ENCODE data around the gene ELOVL5.
"Not testable (repeated sequence)": the region's sequence is repeated elsewhere in the genome, so short reads cannot be mapped to it uniquely, and the experiment has no call there.

Gene ELOVL5, protein sequence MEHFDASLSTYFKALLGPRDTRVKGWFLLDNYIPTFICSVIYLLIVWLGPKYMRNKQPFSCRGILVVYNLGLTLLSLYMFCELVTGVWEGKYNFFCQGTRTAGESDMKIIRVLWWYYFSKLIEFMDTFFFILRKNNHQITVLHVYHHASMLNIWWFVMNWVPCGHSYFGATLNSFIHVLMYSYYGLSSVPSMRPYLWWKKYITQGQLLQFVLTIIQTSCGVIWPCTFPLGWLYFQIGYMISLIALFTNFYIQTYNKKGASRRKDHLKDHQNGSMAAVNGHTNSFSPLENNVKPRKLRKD

DNA sequence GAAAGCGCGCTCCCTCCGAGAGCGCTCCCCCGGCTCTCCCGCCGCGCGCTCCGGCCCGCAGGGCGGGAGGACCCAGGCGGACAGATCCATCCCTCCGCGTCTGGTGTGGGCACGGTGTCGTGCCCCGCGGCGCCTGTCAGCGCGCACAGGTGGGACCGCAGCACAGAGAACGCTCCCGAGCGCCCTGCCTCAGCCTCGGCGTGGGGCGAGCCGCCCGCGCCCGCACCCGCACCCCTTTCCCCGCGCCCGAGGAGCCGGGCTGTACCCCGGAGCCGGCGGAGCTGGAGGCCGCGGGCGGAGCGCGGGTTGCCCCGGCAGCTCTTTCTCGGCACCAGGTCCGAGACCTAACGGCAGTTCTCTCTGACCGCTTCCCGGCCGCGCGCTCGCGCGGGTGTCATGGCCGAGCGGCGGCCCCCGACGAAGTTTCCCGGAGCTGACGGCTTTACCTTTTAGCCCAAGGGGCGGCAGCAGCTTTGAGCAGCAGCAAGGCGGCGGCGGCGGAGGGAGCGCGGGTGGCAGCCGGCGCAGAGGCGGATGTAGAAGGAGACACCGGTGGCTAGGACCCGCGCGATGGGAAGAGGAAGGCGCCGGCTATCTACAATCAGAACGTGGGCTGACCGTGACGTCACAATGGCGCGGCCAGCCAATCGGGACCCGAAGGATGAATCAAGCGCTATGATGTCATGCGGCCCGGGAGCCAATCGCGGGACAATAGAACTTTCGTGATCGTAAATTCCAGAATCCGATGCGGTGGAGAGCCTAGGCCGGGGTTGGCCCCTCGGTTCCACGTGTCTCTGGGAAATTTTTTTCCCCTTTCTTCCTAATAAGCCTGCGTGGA lies at the start of gene ELOVL5:
TSS of gene ELOVL5 (minus strand) at position 580 of the 838 bp plus-strand sequence. CDS start 53,251 bp downstream, outside the sequence.
- peak; percentile 97 for DNase-seq (ENCODE audit: low spot score)

DNA sequence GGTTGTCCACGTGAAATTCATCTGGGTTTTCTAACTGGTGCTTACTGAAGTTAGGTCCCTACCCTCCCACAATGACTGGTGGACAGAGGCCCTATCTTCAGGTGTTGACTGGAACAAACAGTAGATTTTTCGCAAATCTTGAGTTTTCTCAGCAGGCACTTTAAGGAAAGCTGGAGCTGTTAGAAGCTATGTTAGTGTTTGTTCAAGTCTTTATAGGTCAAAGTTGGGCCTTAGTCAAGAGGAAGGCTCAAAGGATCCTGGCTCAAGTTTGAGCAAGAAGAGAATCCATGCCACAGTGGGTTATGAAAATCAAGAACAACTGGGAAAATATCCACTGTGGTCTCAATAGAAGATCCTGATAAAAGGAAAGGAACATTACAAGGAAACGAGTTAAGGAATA lies 48.5 kb upstream of the ELOVL5 start:
- no peak for DNase-seq (ENCODE audit: low spot score)

DNA sequence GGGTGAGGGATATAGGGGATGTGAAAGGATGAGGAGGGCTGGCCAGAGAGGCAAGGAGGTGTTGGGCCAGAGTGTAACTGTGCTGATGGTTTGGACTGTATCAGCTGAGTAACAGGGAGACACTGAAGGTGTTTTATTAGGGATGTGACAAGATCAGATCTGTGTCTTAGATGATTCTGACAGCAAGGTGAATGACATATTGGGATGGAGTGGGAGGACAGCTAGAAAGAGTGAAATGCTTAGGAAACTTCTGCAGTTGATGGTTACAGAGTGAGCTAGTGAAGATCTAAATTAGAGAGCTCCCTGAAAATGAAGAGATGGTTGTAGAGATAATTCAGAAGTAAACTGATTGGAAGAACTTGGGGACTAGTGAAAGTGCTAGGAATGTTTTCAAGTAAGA lies 47.2 kb upstream of the ELOVL5 start:
- DNase-seq (ENCODE audit: low spot score): no peak

DNA sequence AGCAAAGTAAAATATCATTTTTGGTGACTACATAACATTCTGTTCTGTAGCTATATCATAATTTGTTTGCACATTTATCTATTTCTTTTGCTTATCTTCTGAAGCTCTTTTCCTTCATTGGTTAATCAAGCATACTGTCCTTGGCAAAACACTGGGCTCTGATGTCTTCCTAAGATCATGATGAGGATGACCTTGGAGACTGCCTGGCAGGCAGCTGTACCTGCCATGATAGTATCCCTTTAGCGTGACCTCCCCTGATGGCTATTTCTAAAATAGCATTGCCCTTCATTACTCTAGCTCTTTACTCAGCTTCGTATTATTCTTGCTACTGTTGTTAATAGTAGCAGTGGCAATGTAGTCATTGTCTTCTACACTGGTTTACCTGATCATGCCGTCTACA lies 46.0 kb upstream of the ELOVL5 start:
- no peak for DNase-seq (ENCODE audit: low spot score)

DNA sequence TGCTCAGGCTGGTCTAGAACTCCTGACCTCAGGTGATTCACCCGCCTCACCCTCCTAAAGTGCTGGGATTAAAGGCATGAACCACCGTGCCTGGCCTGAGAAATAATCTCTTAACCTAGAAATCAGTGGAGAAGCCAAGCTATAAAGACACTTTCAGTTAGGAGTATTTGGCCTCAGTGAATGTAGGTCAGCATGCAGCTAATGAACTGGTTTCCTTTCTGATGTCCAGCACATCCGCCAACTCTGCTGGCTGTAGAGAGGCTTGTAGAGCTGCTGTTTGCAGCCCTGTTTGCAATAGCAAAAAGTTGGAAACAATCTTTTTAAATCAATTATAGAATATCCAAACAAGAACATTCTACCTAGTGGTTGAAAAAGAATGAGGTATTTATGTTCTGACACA lies 42.4 kb upstream of the ELOVL5 start:
- no peak for DNase-seq (ENCODE audit: low spot score)

DNA sequence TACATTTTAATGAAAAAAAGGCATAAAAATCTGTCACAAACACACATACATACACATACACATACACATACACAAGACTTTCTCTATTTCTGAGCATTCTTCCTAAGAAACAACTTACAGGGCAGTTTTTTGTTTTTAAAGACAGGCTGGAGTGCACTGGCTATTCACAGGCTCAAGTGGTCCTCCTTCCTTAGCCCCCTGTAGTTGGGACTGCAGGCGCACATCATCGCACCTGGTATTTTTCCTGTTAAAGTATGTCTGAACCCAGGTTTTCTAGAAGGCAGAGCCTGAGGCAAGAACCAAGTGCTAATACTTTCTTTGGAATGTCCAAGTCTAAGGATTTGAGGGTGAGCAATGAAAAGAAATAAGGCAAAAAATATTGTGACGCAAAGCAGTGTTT lies 41.3 kb upstream of the ELOVL5 start:
- DNase-seq (ENCODE audit: low spot score): no peak

DNA sequence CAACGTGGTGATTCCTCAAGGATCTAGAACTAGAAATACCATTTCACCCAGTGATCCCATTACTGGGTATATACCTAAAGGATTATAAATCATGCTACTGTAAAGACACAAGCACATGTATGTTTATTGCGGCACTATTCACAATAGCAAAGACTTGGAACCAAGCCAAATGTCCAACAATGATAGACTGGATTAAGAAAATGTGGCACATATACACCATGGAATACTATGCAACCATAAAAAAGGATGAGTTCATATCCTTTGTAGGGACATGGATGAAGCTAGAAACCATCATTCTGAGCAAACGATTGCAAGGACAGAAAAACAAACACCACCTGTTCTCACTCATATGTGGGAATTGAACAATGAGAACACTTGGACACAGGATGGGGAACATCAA lies 39.9 kb upstream of the ELOVL5 start:
- DNase-seq (ENCODE audit: low spot score): not testable (repeated sequence)

DNA sequence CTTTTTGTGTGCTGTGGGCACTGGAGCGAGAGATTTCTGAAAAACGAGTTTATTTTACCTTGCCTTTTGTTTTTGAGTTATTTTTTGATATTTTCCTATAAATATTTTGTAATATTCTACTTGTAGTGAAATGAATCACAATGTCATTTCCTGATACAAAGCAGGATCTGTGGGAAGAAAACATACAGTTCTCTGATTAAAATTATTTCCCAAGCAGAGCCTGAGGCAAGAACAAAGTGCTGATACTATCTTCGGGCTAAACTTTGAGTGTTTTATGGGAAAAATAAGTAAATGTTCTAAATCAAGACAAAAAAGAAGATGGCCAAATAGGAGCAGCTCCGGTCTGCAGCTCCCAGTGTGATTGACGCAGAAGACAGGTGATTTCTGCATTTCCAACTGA lies 33.7 kb upstream of the ELOVL5 start:
- no peak for DNase-seq (ENCODE audit: low spot score)

DNA sequence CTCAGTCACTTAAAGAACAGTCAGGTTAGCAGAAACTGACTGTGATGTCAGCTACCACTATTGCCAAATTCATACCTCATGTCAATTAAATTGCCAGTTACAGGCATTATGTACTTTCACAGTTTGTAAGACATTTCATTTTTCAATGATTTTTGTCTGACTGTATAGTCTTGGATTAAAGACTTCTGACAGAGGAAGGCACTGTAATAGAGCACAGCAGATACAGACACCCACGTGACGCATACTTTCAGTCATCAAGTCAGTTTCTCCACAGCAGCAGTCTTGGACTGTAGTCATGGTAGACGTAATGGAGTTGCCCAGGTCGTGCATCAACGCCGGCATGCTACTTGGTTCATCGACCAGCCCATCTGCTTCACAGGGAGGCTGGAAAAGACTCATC lies 29.5 kb upstream of the ELOVL5 start:
- DNase-seq (ENCODE audit: low spot score): peak; percentile 38

DNA sequence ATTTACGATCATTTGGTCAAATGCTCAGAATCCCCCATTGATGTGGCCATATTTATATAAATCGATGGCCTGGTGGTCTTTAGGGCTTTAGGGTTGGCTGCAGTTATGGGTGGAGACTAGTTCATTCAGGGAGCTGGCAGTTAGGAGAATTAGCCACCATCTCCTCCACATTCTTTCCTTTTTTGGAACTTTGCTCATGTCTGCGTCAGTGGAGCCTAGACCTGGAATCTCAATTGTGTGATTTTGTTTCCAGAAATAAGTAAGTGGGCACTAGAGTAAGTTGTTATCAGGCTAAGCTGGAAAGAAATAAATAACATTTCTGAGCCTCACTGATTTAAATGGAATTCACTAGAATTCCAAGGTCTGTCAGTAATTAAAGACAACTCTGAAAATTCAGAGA lies 29.0 kb upstream of the ELOVL5 start:
- DNase-seq (ENCODE audit: low spot score): no peak

DNA sequence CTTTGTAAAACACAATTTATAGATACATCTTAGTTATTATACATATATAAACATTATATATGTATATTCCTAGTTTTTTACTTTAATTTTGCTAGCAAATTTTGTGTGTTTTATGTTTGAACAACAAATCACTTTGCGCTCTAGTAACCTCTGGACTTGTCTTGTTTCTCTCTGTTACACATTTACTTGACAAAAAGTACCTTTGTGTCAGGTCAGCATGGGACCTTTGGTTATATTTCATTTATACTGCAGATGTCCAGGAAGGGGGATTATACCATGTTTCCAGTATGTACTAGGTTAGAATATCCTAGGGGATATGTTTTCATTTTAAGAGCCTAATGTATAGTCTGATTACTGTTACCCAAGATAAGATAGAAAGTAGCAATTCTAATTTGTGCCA lies 28.5 kb upstream of the ELOVL5 start:
- no peak for DNase-seq (ENCODE audit: low spot score)

DNA sequence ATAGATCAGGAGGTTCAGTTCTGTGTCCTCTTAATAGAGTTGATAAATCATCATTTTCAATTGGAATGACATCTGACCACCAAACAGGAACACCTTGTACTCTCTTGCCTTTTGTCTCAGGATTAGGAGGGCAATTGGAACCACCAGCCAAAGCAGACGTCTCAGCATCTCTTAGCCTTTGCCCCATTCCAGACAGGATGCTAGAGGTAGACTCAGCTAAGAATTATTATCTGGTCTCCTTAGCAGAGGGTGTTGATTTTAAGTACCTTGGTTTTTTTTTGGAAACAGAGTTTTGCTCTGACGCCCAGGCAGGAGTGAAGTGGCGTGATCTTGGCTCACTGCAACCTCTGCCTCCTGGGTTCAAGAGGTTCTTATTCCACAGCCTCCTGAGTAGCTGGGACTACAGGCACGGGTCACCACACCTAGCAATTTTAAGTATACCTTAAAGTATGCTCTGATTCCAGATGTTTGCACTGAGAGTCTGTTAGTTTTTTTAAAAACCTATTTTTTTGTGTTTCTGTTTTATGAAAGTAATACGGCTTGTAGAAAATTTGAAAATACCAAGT lies 28.0 kb upstream of the ELOVL5 start:
- no peak for DNase-seq (ENCODE audit: low spot score)

DNA sequence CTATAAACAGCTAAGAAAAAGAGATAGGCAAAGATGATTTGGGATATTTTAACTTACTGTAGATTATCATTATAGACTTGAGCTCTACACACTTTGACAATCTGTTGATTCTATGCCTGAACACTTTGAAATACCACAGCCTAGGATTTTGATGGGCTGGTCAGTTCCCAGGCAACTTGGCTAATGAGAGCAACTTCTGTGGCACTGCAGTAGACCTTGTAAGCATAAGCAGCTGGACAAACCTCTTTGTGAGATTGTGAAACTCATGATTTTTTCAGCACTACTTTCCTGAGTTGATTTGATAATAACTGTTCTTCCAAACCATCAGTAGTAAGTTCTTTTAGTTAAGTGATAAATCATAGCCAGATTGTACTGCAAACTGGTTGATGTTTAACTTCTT lies 27.1 kb upstream of the ELOVL5 start:
- DNase-seq (ENCODE audit: low spot score): peak; percentile 10

DNA sequence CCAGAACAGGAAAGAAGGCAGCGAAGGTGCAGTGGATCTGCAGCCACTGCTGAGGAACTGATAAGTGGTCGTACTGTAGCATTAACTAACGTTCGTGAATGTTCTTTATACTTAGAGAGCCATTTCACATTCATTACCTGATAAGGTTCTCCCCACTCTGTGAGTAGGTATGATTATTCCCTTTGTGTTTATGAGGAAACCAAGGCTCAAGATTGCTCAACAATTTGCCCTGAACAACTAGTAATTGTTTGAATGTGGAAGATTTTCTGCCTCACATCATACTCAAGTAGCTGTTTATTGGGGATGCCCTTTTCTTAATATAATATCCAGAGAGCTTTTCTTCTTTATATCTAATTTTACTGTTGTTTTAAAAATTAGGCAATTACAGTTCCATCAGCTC lies 24.9 kb upstream of the ELOVL5 start:
- DNase-seq (ENCODE audit: low spot score): no peak

DNA sequence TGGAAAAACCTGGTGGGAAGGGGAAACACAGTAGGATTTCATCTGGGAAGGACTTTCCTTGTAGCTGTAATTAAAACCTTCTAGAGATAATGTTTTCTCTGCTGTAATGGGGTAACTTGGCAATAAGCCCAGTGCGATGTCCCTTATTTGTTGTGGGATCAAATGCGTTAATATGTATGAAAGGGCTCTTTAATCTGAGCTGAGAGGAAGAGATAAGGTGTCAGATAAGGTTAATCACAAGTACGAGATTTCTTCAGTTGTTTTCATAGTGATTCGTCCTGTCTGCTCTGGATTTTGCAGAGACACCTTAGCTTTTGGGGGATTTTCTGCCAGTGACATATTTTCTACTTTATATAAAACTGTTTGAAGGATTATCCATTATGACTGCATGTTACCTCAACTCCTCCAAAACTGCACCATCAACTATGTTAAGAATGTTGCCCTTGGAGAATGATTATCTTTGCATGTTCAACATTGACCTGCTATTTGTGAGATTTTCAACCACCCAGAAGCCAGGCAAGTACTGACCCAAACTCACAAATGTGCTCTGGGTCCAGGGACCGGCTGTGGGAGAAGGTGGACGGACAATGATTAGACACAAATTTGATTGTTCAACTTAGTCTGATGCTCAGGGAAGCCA lies 21.2 kb upstream of the ELOVL5 start:
- DNase-seq (ENCODE audit: low spot score): peak; percentile 56

DNA sequence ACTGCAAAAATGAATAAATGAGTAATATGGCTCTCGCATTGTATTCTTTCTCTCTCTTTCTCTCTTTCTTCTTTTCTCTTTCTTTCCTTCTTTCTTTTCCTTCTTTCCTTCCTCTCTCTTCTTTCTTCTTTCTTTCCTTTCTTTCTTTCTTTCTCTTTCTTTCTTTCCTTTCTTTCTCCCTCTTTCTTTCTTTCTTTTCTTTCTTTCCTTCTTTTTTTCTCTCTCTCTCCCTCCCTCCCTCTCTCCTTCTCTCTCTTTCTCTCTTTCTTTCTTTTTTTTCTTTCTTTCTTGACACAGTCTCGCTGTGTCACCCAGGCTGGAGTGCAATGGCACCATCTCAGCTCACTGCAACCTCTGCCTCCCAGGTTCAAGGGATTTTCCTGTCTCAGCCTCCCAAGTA lies 20.3 kb upstream of the ELOVL5 start:
- DNase-seq (ENCODE audit: low spot score): no peak

DNA sequence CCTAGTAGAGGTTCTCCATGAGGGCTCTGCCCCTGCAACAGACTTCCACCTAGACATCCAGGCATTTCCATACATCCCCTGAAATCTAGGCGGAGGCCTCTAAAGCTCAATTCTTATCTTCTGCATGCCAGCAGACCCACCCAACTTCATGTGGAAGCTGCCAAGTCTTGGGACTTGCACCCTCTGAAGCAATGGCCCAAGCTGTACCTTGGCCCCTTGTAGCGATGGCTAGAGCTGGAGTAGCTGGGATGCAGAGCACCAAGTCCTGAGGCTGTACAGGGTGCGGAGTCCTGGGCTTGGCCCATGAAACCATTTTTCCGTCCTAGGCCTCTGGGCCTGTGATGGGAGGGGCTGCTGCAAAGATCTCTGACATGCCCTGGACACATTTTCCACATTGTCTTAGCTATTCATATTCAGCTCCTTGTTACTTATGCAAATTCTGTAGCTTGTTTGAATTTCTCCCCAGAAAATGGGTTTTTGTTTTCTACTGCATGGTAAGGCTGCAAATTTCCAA lies 17.4 kb upstream of the ELOVL5 start:
- DNase-seq (ENCODE audit: low spot score): no peak

DNA sequence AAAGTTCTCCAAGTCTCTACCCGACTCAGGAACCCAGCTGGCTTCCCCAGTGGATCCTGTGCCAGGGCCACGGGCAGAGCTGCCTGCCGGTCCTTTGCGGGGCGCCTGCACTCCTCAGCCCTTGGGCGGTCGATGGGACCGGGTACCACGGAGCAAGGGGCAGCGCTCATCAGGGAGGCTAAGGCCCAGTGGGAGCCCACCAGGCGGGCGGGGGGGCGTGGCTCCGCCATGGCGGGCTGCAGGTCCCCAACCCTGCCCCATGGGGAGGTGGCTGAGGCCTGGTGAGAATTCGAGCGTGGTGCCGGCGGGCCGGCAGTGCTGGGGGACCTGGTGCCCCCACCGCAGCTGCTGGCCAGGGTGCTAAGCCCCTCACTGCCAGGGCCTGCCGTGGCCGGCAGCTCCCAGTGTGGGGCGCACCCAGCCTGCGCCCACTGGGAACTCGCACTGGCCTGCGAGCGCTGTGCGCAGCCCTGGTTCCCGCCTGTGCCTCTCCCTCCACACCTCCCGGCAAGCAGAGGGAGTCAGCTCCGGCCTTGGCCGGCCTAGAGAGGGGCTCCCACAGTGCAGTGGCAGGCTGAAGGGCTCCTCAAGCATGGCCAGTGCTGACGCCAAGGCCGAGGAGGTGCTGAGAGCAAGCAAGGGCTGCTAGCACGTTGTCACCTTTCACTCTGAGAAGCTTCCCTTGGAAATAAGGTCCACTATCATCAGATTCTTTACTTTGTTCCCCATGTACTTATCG lies 14.8 kb upstream of the ELOVL5 start:
- no peak for DNase-seq (ENCODE audit: low spot score)

DNA sequence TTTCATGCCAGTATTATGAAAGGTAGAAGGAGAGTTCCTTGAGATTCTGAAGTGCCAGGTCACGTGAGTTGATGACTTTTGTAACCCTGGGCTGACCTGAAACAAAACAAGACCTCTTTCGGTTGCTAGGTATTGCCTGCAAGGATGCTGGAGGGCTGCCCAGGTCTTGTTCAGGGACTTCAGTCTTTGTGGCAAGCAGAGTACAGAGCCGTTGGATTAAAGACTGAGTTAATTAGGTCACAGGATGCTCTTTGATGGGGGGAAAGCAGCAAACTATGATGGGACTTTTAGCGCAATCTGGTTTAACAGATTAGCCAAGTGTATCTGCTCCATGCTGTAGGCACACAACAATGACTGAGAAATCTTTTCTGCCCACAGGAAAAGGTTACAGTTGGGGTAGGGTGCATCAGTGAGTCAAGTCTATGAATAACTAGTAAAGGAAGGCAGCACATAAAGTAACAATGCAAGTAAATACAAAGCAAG lies 12.8 kb upstream of the ELOVL5 start:
- peak; percentile 77 for DNase-seq (ENCODE audit: low spot score)

DNA sequence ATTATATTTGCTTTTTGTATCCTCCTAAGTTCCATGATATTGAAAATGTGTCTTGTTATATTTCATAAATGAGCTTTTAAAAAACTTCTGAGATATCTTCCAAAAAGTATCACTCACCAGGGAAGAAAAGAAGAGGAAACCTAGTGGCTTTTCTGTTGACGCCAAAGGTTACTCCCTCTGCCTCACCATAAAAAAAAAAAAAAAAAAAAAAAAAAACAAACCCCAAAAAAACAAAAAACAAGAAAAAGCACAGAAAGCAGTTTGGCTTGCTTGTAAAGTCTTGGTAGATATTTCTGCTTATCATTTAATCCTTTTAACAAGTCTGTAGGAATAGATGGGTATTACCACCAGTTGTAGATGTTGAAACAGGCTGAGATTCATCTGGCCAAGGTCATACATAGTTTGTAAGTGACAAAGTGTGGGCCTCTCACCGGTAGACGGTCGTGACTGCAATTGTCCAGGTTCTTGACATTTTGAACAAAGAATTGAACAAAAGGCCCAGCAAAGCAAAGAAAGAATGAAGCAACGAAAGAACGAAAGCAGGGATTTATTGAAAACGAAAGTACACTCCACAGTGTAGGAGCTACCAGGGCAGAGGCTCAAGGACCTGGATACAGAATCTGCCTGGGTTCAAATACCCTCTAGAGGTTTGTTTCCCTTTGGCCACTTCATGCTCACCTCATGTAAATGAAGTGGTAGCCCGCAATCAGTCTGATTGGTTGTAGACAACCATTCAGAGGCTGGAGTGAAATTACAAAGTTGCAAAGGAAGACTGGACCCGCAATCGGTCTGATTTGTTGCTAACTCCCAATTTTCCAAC lies 11.6 kb upstream of the ELOVL5 start:
- peak; percentile 18 for DNase-seq (ENCODE audit: low spot score)

DNA sequence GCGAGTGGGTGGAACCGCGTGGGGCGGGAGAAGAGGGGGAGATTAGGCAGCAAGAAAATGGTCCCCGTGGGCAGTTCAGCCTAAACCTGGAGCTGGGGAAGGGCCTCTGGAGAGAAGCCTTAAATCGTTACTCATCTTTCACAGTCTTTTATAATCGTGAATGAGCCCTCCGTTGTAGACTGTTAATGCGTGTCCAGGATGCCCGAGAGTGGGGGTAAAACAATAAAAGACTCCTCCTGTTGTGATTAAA lies 11.0 kb upstream of the ELOVL5 start:
- no peak for DNase-seq (ENCODE audit: low spot score)

All from kidney tubule cell (primary cell).